Adrenal gland (tissue), 5 donors: Measurements from ENCODE around the gene MMUT.

Experiments used
- CTCF ChIP-seq, 6 experiments: fragments of 450-650 bp in 4 of 6; fragments of 200-600 bp in 2 of 6; sonication (generic) in 1 of 6; IDR thresholded peaks; 1 replicate in 5 of 6; 2 replicates in 1 of 6; pipeline versions ENCODE4 v1.5.1 to v1.8.0; 2016 to 2021; ENCODE audit warnings: antibody characterized with exemption in 6 of 6, mild to moderate bottlenecking in 2 of 6, moderate library complexity in 1 of 6
- POLR2A ChIP-seq, 2 donors: fragments of 450-650 bp; IDR thresholded peaks; one replicate each; pipeline ENCODE4 v1.6.1; 2017; ENCODE audit warnings: antibody characterized with exemption in 2 of 2, mild to moderate bottlenecking in 2 of 2, moderate library complexity in 1 of 2
- donor health status: DM: no; HTN: no; CAD: no.

GRCh38 chr6:49462599-49462926, 490 bp downstream of the MMUT start:
- TF ChIP-seq CTCF (IDR thresholded peaks at IDR 0.05) = no peak
- no peak for TF ChIP-seq POLR2A (IDR thresholded peaks at IDR 0.05)
